OCI-LY1 (cell line): ENCODE results near the gene WNK4.

ENCODE experiments used
- CTCF ChIP-seq: fragments of 200-600 bp; sonication (generic), shearing (Covaris generic); IDR thresholded peaks from 2 replicates; pipeline ENCODE4 v1.5.1; 2017; ENCODE audit warnings: mild to moderate bottlenecking, antibody characterized with exemption, low read length, moderate library complexity, mixed read lengths
- EZH2 ChIP-seq: fragments of 200-600 bp; sonication (generic), shearing (Covaris generic); IDR thresholded peaks from 2 replicates; pipeline ENCODE4 v1.8.0; 2017; ENCODE audit warnings: borderline replicate concordance, mixed run types, mild to moderate bottlenecking, antibody characterized with exemption, low read length, moderate library complexity, mixed read lengths

- TF ChIP-seq CTCF, result no peak
- TF ChIP-seq EZH2, result no peak
Measured at GRCh38 chr17:42833767-42834422, 53.5 kb downstream of the WNK4 start.
